Esophagus squamous epithelium (tissue), 4 donors: ENCODE measurements around the gene UMODL1.

Source experiments
- POLR2A ChIP-seq, 4 donors: fragments of 450-650 bp; IDR thresholded peaks; one replicate each; pipeline ENCODE4 v1.6.1; 2017; ENCODE audit warnings: antibody characterized with exemption in 4 of 4, mild to moderate bottlenecking in 4 of 4, moderate library complexity in 3 of 4
- TF ChIP-seq, protein P1 (sequence below), 6 experiments: fragments of 450-650 bp in 4 of 6; fragments of 200-600 bp in 2 of 6; sonication (generic) in 2 of 6; IDR thresholded peaks; one replicate each; pipeline ENCODE4 v1.5.1; 2016 to 2019; ENCODE audit warnings: antibody characterized with exemption in 6 of 6, mild to moderate bottlenecking in 4 of 6, moderate library complexity in 4 of 6

GRCh38 chr21:42151148-42151947, 80.2 kb downstream of the UMODL1 start:
- TF ChIP-seq, protein P1, sequence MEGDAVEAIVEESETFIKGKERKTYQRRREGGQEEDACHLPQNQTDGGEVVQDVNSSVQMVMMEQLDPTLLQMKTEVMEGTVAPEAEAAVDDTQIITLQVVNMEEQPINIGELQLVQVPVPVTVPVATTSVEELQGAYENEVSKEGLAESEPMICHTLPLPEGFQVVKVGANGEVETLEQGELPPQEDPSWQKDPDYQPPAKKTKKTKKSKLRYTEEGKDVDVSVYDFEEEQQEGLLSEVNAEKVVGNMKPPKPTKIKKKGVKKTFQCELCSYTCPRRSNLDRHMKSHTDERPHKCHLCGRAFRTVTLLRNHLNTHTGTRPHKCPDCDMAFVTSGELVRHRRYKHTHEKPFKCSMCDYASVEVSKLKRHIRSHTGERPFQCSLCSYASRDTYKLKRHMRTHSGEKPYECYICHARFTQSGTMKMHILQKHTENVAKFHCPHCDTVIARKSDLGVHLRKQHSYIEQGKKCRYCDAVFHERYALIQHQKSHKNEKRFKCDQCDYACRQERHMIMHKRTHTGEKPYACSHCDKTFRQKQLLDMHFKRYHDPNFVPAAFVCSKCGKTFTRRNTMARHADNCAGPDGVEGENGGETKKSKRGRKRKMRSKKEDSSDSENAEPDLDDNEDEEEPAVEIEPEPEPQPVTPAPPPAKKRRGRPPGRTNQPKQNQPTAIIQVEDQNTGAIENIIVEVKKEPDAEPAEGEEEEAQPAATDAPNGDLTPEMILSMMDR (IDR thresholded peaks at IDR 0.05), result no peak
- TF ChIP-seq POLR2A (IDR thresholded peaks at IDR 0.05), result no peak
